NCI-H2196 (cell line): ENCODE results near the gene DAPL1.
"Not testable (repeated sequence)": the region's sequence is repeated elsewhere in the genome, so short reads cannot be mapped to it uniquely, and the experiment has no call there.

ENCODE experiments used
- DNase-seq: peaks from one replicate; lab custom pipeline; 2025; ENCODE audit not compliant: unreplicated experiment; lab: John Stamatoyannopoulos, UW

Gene DAPL1

GRCh38 chr2:158822193-158822592 is 27.1 kb downstream of the DAPL1 start:
- no peak for DNase-seq

GRCh38 chr2:158823486-158824237 is 28.5 kb downstream of the DAPL1 start:
- DNase-seq, result peak; percentile 77

DNA sequence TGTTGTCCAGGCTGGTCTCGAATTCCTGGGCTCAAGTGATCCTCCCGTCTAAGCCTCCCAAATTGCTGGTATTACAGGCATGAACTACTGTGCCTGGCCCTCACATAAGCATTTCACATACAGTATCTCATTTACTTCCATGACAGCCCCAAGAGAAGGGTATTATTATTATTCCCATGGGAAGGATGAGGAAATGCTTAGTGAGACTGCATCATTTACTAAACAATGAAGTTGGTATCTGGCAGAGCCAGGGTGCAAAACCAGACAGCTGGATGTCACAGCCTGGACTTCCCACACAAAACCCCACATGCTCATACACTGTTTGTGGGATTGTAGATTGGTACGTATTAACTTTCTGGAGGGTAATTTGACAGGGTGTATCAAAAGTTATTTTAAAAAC is 29.9 kb downstream of the DAPL1 start:
- DNase-seq, result no peak

- no peak for DNase-seq
Observed at GRCh38 chr2:158826965-158827364, 31.8 kb downstream of the DAPL1 start.

GRCh38 chr2:158828378-158829164 is 33.5 kb downstream of the DAPL1 start:
- DNase-seq, result no peak

GRCh38 chr2:158829167-158829566 is 34.0 kb downstream of the DAPL1 start:
- no peak for DNase-seq

GRCh38 chr2:158830201-158830600 is 35.1 kb downstream of the DAPL1 start:
- no peak for DNase-seq

DNA sequence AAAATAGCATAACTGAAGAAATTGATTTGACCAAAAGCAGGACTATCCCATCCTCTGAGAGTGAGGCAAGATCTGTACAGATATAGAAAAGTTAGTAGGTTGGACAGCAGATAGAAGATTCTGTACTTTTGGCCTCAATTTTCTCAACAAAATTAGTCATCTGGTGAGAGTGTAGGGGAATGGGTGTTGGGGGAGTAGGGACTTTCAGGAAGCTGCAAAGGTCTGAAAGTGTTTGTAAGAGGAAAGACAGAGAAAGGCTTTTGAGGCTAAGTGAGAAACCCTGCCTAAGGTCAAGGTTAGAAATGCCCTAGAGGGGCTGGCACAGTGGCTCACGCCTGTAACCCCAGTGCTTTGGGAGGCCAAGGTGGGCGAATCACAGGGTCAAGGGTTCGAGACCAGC is 40.3 kb downstream of the DAPL1 start:
- no peak for DNase-seq

GRCh38 chr2:158837645-158838044 is 42.5 kb downstream of the DAPL1 start:
- peak; percentile 83 for DNase-seq

DNA sequence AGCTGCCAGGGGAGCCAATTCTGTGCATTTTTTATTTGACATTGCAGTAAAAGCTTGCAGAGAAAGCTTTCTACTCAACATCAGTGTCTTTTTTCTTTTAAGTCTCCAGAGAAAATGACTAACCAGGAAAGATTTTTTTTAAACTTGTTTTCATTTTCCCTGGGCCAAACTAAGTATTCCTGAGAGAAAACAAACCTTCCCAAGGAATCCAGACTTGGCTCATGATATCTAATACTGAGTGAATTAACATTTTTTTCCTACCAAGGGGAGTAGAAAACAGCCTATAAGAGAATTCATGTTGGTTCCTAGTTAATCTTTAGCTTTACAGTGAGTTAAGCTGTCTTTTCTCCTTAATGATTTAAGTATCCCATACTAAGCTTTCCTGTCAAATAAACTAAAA is 46.7 kb downstream of the DAPL1 start:
- no peak for DNase-seq

- DNase-seq, result no peak
Observed at GRCh38 chr2:158845444-158845843, 50.3 kb downstream of the DAPL1 start.

DNA sequence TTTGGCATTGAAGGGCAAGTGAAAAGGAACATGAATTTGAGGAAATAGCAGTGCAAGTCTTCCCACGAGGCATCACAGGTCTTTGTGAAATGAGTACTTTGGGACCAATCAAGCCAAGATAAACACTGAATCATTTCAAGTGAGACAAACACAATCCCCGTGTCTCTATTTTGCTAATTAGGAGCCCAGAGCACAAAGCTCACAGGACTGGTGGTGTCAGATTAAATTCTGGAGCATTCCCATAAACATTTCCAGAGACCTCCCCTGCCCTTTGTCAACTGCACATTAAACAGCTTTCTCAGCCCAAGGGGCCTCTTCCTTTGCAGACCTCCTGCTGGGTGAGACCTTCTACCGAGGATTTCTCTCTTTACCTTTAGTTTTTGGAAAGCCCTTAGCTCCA is 50.7 kb downstream of the DAPL1 start:
- peak; percentile 59 for DNase-seq

DNA sequence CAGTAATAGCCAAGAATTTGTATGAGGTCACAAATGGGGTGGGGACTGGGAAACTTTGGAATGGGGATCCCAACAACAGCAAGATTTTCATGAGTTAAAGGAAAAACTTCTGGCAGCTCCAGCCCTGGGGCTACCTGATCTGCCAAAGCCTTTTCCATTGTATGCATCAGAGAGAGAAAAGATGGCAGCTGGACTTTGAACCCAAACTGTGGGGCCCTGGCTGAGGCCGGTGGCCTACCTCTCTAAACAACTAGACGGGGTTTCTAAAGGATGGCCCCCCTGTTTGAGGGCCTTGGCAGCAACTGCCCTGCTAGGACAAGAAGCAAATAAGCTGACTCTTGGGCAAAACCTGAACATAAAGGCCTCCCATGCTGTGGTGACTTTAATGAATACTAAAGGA is 52.4 kb downstream of the DAPL1 start:
- not testable (repeated sequence) for DNase-seq

- DNase-seq, result not testable (repeated sequence)
Observed at GRCh38 chr2:158848031-158848970, 53.2 kb downstream of the DAPL1 start.

DNA sequence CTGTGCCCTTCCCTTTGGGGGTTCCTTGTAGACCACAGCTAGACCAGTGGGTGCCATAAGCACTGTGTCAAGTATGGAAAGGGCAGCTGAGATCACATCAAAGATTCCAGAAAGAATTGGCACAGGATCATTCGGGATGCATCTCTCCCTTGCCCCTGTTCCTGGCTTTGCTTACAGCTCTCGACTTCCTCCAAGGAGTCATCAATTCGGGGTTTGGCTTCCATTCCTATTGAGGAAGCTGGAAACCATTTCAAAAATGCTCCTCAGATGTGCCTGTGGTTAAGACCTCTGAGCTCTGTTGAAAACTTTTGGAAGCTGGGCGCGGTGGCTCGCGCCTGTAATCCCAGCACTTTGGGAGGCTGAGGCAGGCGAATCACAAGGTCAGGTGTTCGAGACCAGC is 65.1 kb downstream of the DAPL1 start:
- not testable (repeated sequence) for DNase-seq

DNA sequence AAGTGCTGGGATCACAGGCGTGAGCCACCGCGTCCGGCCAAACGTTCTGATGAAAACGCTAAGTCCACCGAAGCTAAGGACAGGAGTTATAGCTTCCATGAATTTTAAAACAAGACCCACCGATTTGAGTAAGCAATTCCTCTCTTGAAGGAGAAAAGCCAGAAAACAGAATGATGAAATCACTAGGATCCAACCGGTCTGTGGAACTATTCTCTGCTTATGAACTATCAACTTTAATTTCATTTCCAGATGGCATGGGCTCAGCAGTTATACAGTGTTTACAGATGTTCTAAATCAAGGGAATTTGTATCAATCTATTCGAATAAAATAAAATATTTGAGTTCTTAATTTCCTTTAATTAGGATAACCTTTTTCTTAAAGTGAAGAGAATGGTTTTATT is 66.5 kb downstream of the DAPL1 start:
- not testable (repeated sequence) for DNase-seq

DNA sequence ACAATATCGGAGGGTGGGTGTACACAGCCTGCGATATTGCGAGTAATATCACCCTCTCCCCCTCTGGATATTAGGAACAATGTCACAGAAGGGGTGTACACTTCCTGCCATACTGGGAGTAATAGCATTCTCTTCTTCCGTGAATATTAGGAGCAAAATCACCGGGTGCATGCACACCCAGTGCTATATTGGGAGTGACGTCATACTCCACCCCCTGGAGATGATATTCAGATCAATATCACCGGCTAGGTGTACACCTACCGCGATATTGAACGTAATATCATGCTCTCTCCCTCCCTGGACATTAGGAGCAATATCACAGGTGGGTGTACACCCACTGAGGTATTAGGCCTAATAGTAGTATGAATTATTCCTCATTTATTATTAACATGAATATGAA is 70.4 kb downstream of the DAPL1 start:
- DNase-seq, result not testable (repeated sequence)
